HepG2 (cell line): ENCODE measurements around the gene GSK3A. TPM values are rescaled to one million over a fixed set of nuclear protein-coding genes. Genes with fewer than 3 reads are reported as not detected.
A peak's percentile ranks its signal among the peaks of the same experiment; 100 is the strongest.
"Not testable (repeated sequence)": the region's sequence is repeated elsewhere in the genome, so short reads cannot be mapped to it uniquely, and the experiment has no call there.

Source experiments
- ATAC-seq: fragments of 200-7000 bp; cut with Tn5 transposase; 3 replicates; pipeline ENCODE4 v1.9.1; 2020; ENCODE audit warnings: mild to moderate bottlenecking, moderate library complexity
- BruUV-seq: library from RNA; stranded (reverse); fragments of 400-500 nt; replicated peaks from 2 replicates; lab custom pipeline; 2021; lab: Mats Ljungman, UMichigan
- CTCF ChIA-PET: fragments of 300-600 bp; formaldehyde crosslinking; extraction: SDS; loops from one replicate; lab custom pipeline; 2021; ENCODE audit warnings: low total read pairs, inconsistent platforms, low intra/inter-chr PET ratio; lab: Yijun Ruan, JAX
- POLR2A ChIA-PET: fragments of 350-600 bp; sonication (Branson Sonifier 250); formaldehyde crosslinking; loops from one replicate; lab custom pipeline; 2020; ENCODE audit warnings: antibody characterized with exemption, inconsistent platforms; lab: Yijun Ruan, JAX
- DNase-seq: peaks from one replicate; pipeline ENCODE4 v3.0.0-alpha.2; 2015; ENCODE audit warnings: low spot score
- FAIRE-seq: peaks from 3 replicates; lab custom pipeline; 2011; peaks lifted over from hg19 to GRCh38; lab: Jason Lieb, UNC
- H2AFZ ChIP-seq: one replicate; pipeline ENCODE4 v1.6.1; 2011; ENCODE audit warnings: low read length, inconsistent platforms
- H3K27ac ChIP-seq: fragments of 300-600 bp; 3 replicates; pipeline ENCODE4 v1.8.0; 2011; ENCODE audit warnings: mixed run types, mild to moderate bottlenecking, mixed read lengths, low read length, inconsistent platforms; ENCODE audit not compliant: insufficient read depth; ENCODE audit errors: extremely low read length
- H3K27me3 ChIP-seq, 2 experiments: fragments of 200-600 bp in 1 of 2; 2 replicates in 1 of 2; 3 replicates in 1 of 2; pipeline versions ENCODE4 v1.6.0 to v1.8.0; 2011; ENCODE audit warnings: low read length in 2 of 2, mild to moderate bottlenecking in 2 of 2, moderate library complexity in 2 of 2, inconsistent platforms in 1 of 2; ENCODE audit not compliant: insufficient read depth in 2 of 2, control insufficient read depth in 1 of 2
- H3K36me3 ChIP-seq, 2 experiments: fragments of 200-600 bp in 1 of 2; replicated peaks in 1 of 2; 2 replicates in 1 of 2; 3 replicates in 1 of 2; pipeline versions ENCODE4 v1.5.1 to v1.8.0; 2011; ENCODE audit warnings: low read length in 2 of 2, inconsistent platforms in 1 of 2; ENCODE audit not compliant: insufficient read depth in 2 of 2, control insufficient read depth in 1 of 2
- H3K4me1 ChIP-seq: 2 replicates; pipeline ENCODE4 v1.5.1; 2012; ENCODE audit warnings: low read length, inconsistent platforms; ENCODE audit not compliant: insufficient read depth
- H3K4me2 ChIP-seq: 2 replicates; pipeline ENCODE4 v1.6.0; 2011; ENCODE audit warnings: low read depth, low read length, inconsistent platforms
- H3K4me3 ChIP-seq, 3 experiments: fragments of 200-600 bp in 1 of 3; sonication (generic), shearing (Covaris generic) in 1 of 3; replicated peaks in 1 of 3; 2 replicates each; pipeline ENCODE4 v1.5.1; 2011 to 2016; ENCODE audit warnings: low read length in 3 of 3, inconsistent platforms in 2 of 3, low read depth in 2 of 3, mild to moderate bottlenecking in 2 of 3, control low read depth in 1 of 3, mixed read lengths in 1 of 3; ENCODE audit not compliant: insufficient read depth in 1 of 3
- H3K79me2 ChIP-seq: one replicate; pipeline ENCODE4 v1.6.1; 2011; ENCODE audit warnings: low read length, inconsistent platforms; ENCODE audit not compliant: insufficient read depth
- H3K9ac ChIP-seq: 2 replicates; pipeline ENCODE4 v1.6.0; 2011; ENCODE audit warnings: mild to moderate bottlenecking, low read depth, low read length, inconsistent platforms; ENCODE audit not compliant: insufficient read depth
- H3K9me3 ChIP-seq: 2 replicates; pipeline ENCODE4 v1.5.1; 2012; ENCODE audit warnings: mild to moderate bottlenecking, low read length
- H4K20me1 ChIP-seq: 2 replicates; pipeline ENCODE4 v1.6.0; 2011; ENCODE audit warnings: inconsistent platforms, mild to moderate bottlenecking, low read length, moderate library complexity; ENCODE audit not compliant: insufficient read depth
- ATRX ChIP-seq: sonication (generic); formaldehyde crosslinking; IDR thresholded peaks from 2 replicates; pipeline ENCODE4 v1.4.0; 2020; ENCODE audit warnings: missing genetic modification reagents, borderline replicate concordance
- BRD4 ChIP-seq: sonication (generic); formaldehyde crosslinking; IDR thresholded peaks from 2 replicates; pipeline ENCODE4 v1.4.0; 2020; ENCODE audit warnings: missing genetic modification reagents
- ETS1 ChIP-seq: sonication (generic); formaldehyde crosslinking; IDR thresholded peaks from 2 replicates; pipeline ENCODE4 v1.4.0; 2020; ENCODE audit warnings: missing genetic modification reagents
- RARA ChIP-seq: IDR thresholded peaks from 2 replicates; pipeline ENCODE4 v1.6.1; 2016; ENCODE audit warnings: missing genetic modification reagents, missing compliant biosample characterization
- SSRP1 ChIP-seq: IDR thresholded peaks from 2 replicates; pipeline ENCODE4 v1.6.1; 2016; ENCODE audit warnings: control low read depth
- YEATS2 ChIP-seq: sonication (generic); formaldehyde crosslinking; IDR thresholded peaks from 2 replicates; pipeline ENCODE4 v1.4.0; 2020; ENCODE audit warnings: missing genetic modification reagents, borderline replicate concordance
- ZGPAT ChIP-seq: IDR thresholded peaks from 2 replicates; pipeline ENCODE4 v1.6.1; 2016; ENCODE audit warnings: mild to moderate bottlenecking
- ZKSCAN8 ChIP-seq: IDR thresholded peaks from 2 replicates; pipeline ENCODE4 v1.6.1; 2016; ENCODE audit warnings: borderline replicate concordance, missing genetic modification reagents, missing compliant biosample characterization
- ZNF10 ChIP-seq: sonication (generic); formaldehyde crosslinking; IDR thresholded peaks from 2 replicates; pipeline ENCODE4 v1.4.0; 2020; ENCODE audit warnings: mild to moderate bottlenecking, low read depth, missing genetic modification reagents, borderline replicate concordance
- ZNF121 ChIP-seq: sonication (generic); formaldehyde crosslinking; IDR thresholded peaks from 2 replicates; pipeline ENCODE4 v1.5.0; 2020; ENCODE audit warnings: mild to moderate bottlenecking, missing genetic modification reagents
- ZNF124 ChIP-seq: sonication (generic); formaldehyde crosslinking; IDR thresholded peaks from 2 replicates; pipeline ENCODE4 v1.4.0; 2020; ENCODE audit warnings: missing genetic modification reagents
- ZNF280D ChIP-seq: sonication (generic); formaldehyde crosslinking; IDR thresholded peaks from 2 replicates; pipeline ENCODE4 v1.5.1; 2020; ENCODE audit warnings: mild to moderate bottlenecking, missing genetic modification reagents
- ZNF430 ChIP-seq: sonication (generic); formaldehyde crosslinking; IDR thresholded peaks from 2 replicates; pipeline ENCODE4 v1.9.0; 2021; ENCODE audit warnings: mild to moderate bottlenecking, missing genetic modification reagents
- ZNF484 ChIP-seq: sonication (generic); formaldehyde crosslinking; IDR thresholded peaks from 2 replicates; pipeline ENCODE4 v1.5.1; 2020; ENCODE audit warnings: mild to moderate bottlenecking, low read depth, missing genetic modification reagents, borderline replicate concordance
- WGBS: methylation state at CpG from one replicate; pipeline ENCODE4 v1.1.6; 2017; ENCODE audit warnings: low lambda C conversion rate; 5-methylcytosine and 5-hydroxymethylcytosine counted together
- in situ Hi-C: cut with HindIII; loops from 2 replicates; pipeline ENCODE4 v1.10.0; 2017; ENCODE audit warnings: low pct_unique_long_range_greater_than_20kb; ENCODE audit not compliant: extremely low pct_ligation_motif_present
- intact Hi-C: fragments of 100-400 bp; cut with micrococcal nuclease; formaldehyde crosslinking; loops from one replicate; pipeline ENCODE4 v1.10.0; 2022; ENCODE audit not compliant: unreplicated experiment
- polyA plus RNA-seq, 8 experiments: library from polyadenylated mRNA; depleted of rRNA in 3 of 8; stranded (reverse) in 7 of 8; unstranded in 1 of 8; fragments of >200 nt; fragmentation: Illumina TruSeq in 4 of 8; extraction: Trizol in 4 of 8; gene quantifications; 2 replicates each; pipeline versions ENCODE4 v1.2.1 to v1.2.3, GENCODE V29; 2011 to 2016; ENCODE audit warnings: low read depth in 4 of 8, missing spikeins in 1 of 8, mixed read lengths in 1 of 8; ENCODE audit not compliant: insufficient read depth in 1 of 8
- total RNA-seq, 5 experiments: library from RNA; depleted of rRNA; stranded (reverse); fragments of >200 nt; fragmentation: Illumina TruSeq; extraction: Trizol; gene quantifications; 2 replicates each; pipeline ENCODE4 v1.2.3, GENCODE V29; 2016; ENCODE audit warnings: low read depth in 1 of 5

GSK3A gene
- total and polyA plus RNA-seq, 2 of the 13 experiments (the other 11 are each of a cell fraction or from before 2014, with no cell fraction given), result 16.9 to 52.5 TPM

GRCh38 chr19:42266105-42266504 is 23.7 kb upstream of the GSK3A start:
- POLR2A ChIA-PET, intact Hi-C loops, CTCF ChIA-PET, H4K20me1 ChIP-seq, H3K4me3 ChIP-seq, ATAC-seq, H3K27me3 ChIP-seq, BruUV-seq, H3K36me3 ChIP-seq, H3K9me3 ChIP-seq, H3K9ac ChIP-seq, in situ Hi-C loops, DNase-seq, FAIRE-seq, H3K27ac ChIP-seq, H3K4me2 ChIP-seq, H2AFZ ChIP-seq: not testable (repeated sequence)
- peaks cover 14% of the 10 kb centered on the region for H3K79me2 ChIP-seq
- WGBS, result 61% methylated on average over 4 of the region's 4 CpGs
- peak; percentile 44 for TF ChIP-seq ZNF121 (CRISPR knock-in tag)
- peaks cover 23% of the 10 kb centered on the region for H3K4me1 ChIP-seq

GRCh38 chr19:42261763-42262162 is 19.4 kb upstream of the GSK3A start:
- CTCF ChIA-PET, result no interaction called here
- H3K79me2 ChIP-seq, result no peaks in the 10 kb centered on the region
- no peaks in the 10 kb centered on the region for H3K36me3 ChIP-seq
- H3K4me3 ChIP-seq, result no peak overlapping the region
- POLR2A ChIA-PET, result no interaction called here
- no peak overlapping the region for H3K9ac ChIP-seq
- intact Hi-C loops, result no loop called here
- no peaks in the 10 kb centered on the region for H3K27me3 ChIP-seq
- no peaks in the 10 kb centered on the region for H4K20me1 ChIP-seq
- in situ Hi-C loops, result no loop called here
- WGBS, result 71% methylated on average over 3 of the region's 3 CpGs
- no peaks in the 10 kb centered on the region for H3K9me3 ChIP-seq
- DNase-seq (no peak), FAIRE-seq (no peak), ATAC-seq (no peak)
- no peak overlapping the region for H3K27ac ChIP-seq
- no peak overlapping the region for H2AFZ ChIP-seq
- H3K4me1 ChIP-seq, result peaks cover 31% of the 10 kb centered on the region
- BruUV-seq, result no TSS peak
- H3K4me2 ChIP-seq, result no peak overlapping the region
- no peak for TF ChIP-seq RARA (CRISPR knock-in tag)
- TF ChIP-seq ETS1, result no peak
- TF ChIP-seq ZNF484, result no peak
- TF ChIP-seq ZGPAT, result no peak
- no peak for TF ChIP-seq ZNF280D (CRISPR knock-in tag)
- no peak for TF ChIP-seq SSRP1 (CRISPR knock-in tag)
- TF ChIP-seq ZKSCAN8 (CRISPR knock-in tag), result no peak
- TF ChIP-seq BRD4 (CRISPR knock-in tag), result no peak
- no peak for TF ChIP-seq ZNF10 (CRISPR knock-in tag)
- TF ChIP-seq YEATS2 (CRISPR knock-in tag), result no peak
- no peak for TF ChIP-seq ZNF124
- TF ChIP-seq ATRX (CRISPR knock-in tag), result no peak
- no peak for TF ChIP-seq ZNF430 (CRISPR knock-in tag)
